HG03025 (cell line): ENCODE measurements around the gene CDK19.

ENCODE experiments used
- ATAC-seq: cut with Tn5 transposase; IDR thresholded peaks from one replicate; pipeline ENCODE4 v1.9.1; 2021; ENCODE audit warnings: mild to moderate bottlenecking, moderate library complexity; ENCODE audit not compliant: unreplicated experiment, low FRiP score

The CDK19 gene

GRCh38 chr6:110560239-110561007, 254.8 kb downstream of the CDK19 start:
- ATAC-seq = no peak
